GM12878 (cell line): ENCODE measurements around the gene KRTAP22-1. TPM values are rescaled to one million over a fixed set of nuclear protein-coding genes. Genes with fewer than 3 reads are reported as not detected.

Experiments
- ATAC-seq: fragments of 200-7000 bp; cut with Tn5 transposase; 3 replicates; pipeline ENCODE4 v1.9.1; 2020; ENCODE audit warnings: mild to moderate bottlenecking, moderate library complexity
- BruUV-seq: library from RNA; stranded (reverse); fragments of 400-500 nt; replicated peaks from 2 replicates; lab custom pipeline; 2021; lab: Mats Ljungman, UMichigan
- CTCF ChIA-PET: fragments of 300-600 bp; sonication (Branson Sonifier 250); formaldehyde crosslinking; extraction: SDS; loops from one replicate; lab custom pipeline; 2021; ENCODE audit warnings: inconsistent platforms; lab: Yijun Ruan, JAX
- POLR2A ChIA-PET: fragments of 350-600 bp; formaldehyde crosslinking; extraction: SDS; loops from one replicate; lab custom pipeline; 2021; ENCODE audit warnings: inconsistent platforms; lab: Charles Lee
- RAD21 ChIA-PET: fragments of 300-600 bp; sonication (Branson Sonifier 250); formaldehyde crosslinking; loops from one replicate; lab custom pipeline; 2023; ENCODE audit warnings: antibody characterized with exemption; ENCODE audit not compliant: unreplicated experiment; lab: Charles Lee
- SMC1A ChIA-PET: fragments of 300-600 bp; sonication (Branson Sonifier 250); formaldehyde crosslinking; loops from one replicate; lab custom pipeline; 2023; ENCODE audit not compliant: unreplicated experiment, uncharacterized antibody; lab: Charles Lee
- DNase-seq: peaks from one replicate; pipeline ENCODE4 v3.0.0-alpha.2; 2011; ENCODE audit warnings: low read depth, low spot score
- FAIRE-seq: peaks from 3 replicates; lab custom pipeline; 2011; peaks lifted over from hg19 to GRCh38; lab: Jason Lieb, UNC
- H2AFZ ChIP-seq: 2 replicates; pipeline ENCODE4 v1.6.0; 2011; ENCODE audit warnings: low read depth, low read length, control low read depth; ENCODE audit not compliant: control insufficient read depth
- H3K27ac ChIP-seq: 2 replicates; pipeline ENCODE4 v1.5.1; 2011; ENCODE audit warnings: control low read depth; ENCODE audit not compliant: control insufficient read depth, insufficient read depth
- H3K27me3 ChIP-seq, 2 experiments: replicated peaks in 1 of 2; 2 replicates each; pipeline versions ENCODE4 v1.6.0 to v1.6.1; 2011; ENCODE audit warnings: low read length in 1 of 2; ENCODE audit not compliant: control insufficient read depth in 2 of 2, insufficient read depth in 2 of 2
- H3K36me3 ChIP-seq, 2 experiments: 2 replicates each; pipeline ENCODE4 v1.5.1; 2011; ENCODE audit warnings: low read length in 1 of 2; ENCODE audit not compliant: control insufficient read depth in 2 of 2, insufficient read depth in 2 of 2
- H3K4me1 ChIP-seq: 2 replicates; pipeline ENCODE4 v1.6.1; 2011; ENCODE audit warnings: mild to moderate bottlenecking, low read length, moderate library complexity, mixed read lengths; ENCODE audit not compliant: control insufficient read depth, insufficient read depth
- H3K4me2 ChIP-seq: 2 replicates; pipeline ENCODE4 v1.6.0; 2011; ENCODE audit warnings: control low read depth; ENCODE audit not compliant: control insufficient read depth, insufficient read depth
- H3K4me3 ChIP-seq: fragments of 200-600 bp; sonication (generic); 2 replicates; pipeline ENCODE4 v1.5.1; 2016
- H3K79me2 ChIP-seq: 2 replicates; pipeline ENCODE4 v1.6.0; 2011; ENCODE audit warnings: low read length; ENCODE audit not compliant: control insufficient read depth, insufficient read depth
- H3K9ac ChIP-seq: 2 replicates; pipeline ENCODE4 v1.8.0; 2011; ENCODE audit warnings: low read length, control low read depth, mixed read lengths; ENCODE audit not compliant: control insufficient read depth, insufficient read depth
- H3K9me3 ChIP-seq: replicated peaks from 3 replicates; pipeline ENCODE4 v1.5.1; 2011; ENCODE audit warnings: mild to moderate bottlenecking, low read length; ENCODE audit not compliant: control insufficient read depth, insufficient read depth
- H4K20me1 ChIP-seq: 2 replicates; pipeline ENCODE4 v1.6.0; 2011; ENCODE audit not compliant: control insufficient read depth, insufficient read depth
- ATF3 ChIP-seq: IDR thresholded peaks from 2 replicates; pipeline ENCODE4 v1.6.1; 2011; ENCODE audit warnings: low read depth, mild to moderate bottlenecking, low read length, moderate library complexity, borderline replicate concordance; ENCODE audit errors: extremely low read depth
- BCLAF1 ChIP-seq: fragments of 450-650 bp; IDR thresholded peaks from 2 replicates; pipeline ENCODE4 v1.6.1; 2017; ENCODE audit warnings: antibody characterized with exemption, mild to moderate bottlenecking, moderate library complexity
- CBX5 ChIP-seq: sonication (generic); IDR thresholded peaks from 2 replicates; pipeline ENCODE4 v1.6.1; 2016; ENCODE audit warnings: low read depth, moderate library complexity, mild to moderate bottlenecking, inconsistent platforms
- CHD1 ChIP-seq: IDR thresholded peaks from 2 replicates; pipeline ENCODE4 v1.6.1; 2012; ENCODE audit warnings: low read depth, low read length, improper control_type of control experiment
- EGR1 ChIP-seq, 2 experiments: IDR thresholded peaks; 1 replicate in 1 of 2; 2 replicates in 1 of 2; pipeline ENCODE4 v1.6.1; 2011 to 2012; ENCODE audit warnings: low read depth in 2 of 2, low read length in 2 of 2, borderline replicate concordance in 1 of 2, mild to moderate bottlenecking in 1 of 2, moderate library complexity in 1 of 2
- ELK1 ChIP-seq: IDR thresholded peaks from 2 replicates; pipeline ENCODE4 v1.6.1; 2012; ENCODE audit warnings: low read depth, low read length, improper control_type of control experiment
- EP300 ChIP-seq, 2 experiments: fragments of 150-350 bp in 1 of 2; IDR thresholded peaks; 2 replicates each; pipeline ENCODE4 v1.6.1; 2011 to 2012; ENCODE audit warnings: low read depth in 2 of 2, low read length in 2 of 2, borderline replicate concordance in 1 of 2, improper control_type of control experiment in 1 of 2, inconsistent platforms in 1 of 2; ENCODE audit not compliant: control insufficient read depth in 1 of 2
- HCFC1 ChIP-seq: fragments of 150-350 bp; IDR thresholded peaks from 2 replicates; pipeline ENCODE4 v1.6.1; 2014; ENCODE audit warnings: low read length
- IKZF1 ChIP-seq: fragments of 450-650 bp; conservative IDR thresholded peaks from 2 replicates; pipeline ENCODE4 v1.6.1; 2017; ENCODE audit warnings: antibody characterized with exemption, mild to moderate bottlenecking
- JUND ChIP-seq: IDR thresholded peaks from 2 replicates; pipeline ENCODE4 v1.6.1; 2012; ENCODE audit warnings: low read depth, mild to moderate bottlenecking, low read length, improper control_type of control experiment, moderate library complexity
- NR2C1 ChIP-seq: fragments of 450-650 bp; IDR thresholded peaks from 2 replicates; pipeline ENCODE4 v1.6.1; 2017; ENCODE audit warnings: antibody characterized with exemption, mild to moderate bottlenecking, moderate library complexity
- PKNOX1 ChIP-seq: fragments of 450-650 bp; IDR thresholded peaks from 2 replicates; pipeline ENCODE4 v1.6.1; 2016; ENCODE audit warnings: mild to moderate bottlenecking
- PML ChIP-seq: IDR thresholded peaks from 2 replicates; pipeline ENCODE4 v1.6.1; 2012; ENCODE audit warnings: low read length, inconsistent platforms
- POLR2A ChIP-seq: IDR thresholded peaks from 2 replicates; pipeline ENCODE4 v1.6.1; 2011; ENCODE audit warnings: low read depth, mild to moderate bottlenecking, low read length
- RELA ChIP-seq: fragments of 450-650 bp; IDR thresholded peaks from 2 replicates; pipeline ENCODE4 v1.8.0; 2014; ENCODE audit warnings: borderline replicate concordance; ENCODE audit not compliant: partially characterized antibody
- SREBF2 ChIP-seq: IDR thresholded peaks from 2 replicates; pipeline ENCODE4 v1.6.1; 2012; ENCODE audit warnings: mild to moderate bottlenecking, low read length
- STAT3 ChIP-seq: IDR thresholded peaks from 2 replicates; pipeline ENCODE4 v1.6.1; 2011; ENCODE audit warnings: low read depth, low read length, improper control_type of control experiment
- WGBS: methylation state at CpG from one replicate; pipeline ENCODE4 v1.1.6; 2016; ENCODE audit warnings: low lambda C conversion rate; ENCODE audit not compliant: insufficient replicate concordance, insufficient coverage; ENCODE audit errors: missing lambda C conversion rate; 5-methylcytosine and 5-hydroxymethylcytosine counted together
- in situ Hi-C: fragments of 300-500 bp; cut with MboI; formaldehyde crosslinking; loops from 9 replicates; pipeline ENCODE4 v1.14.3; 2018; ENCODE audit warnings: mixed read lengths
- intact Hi-C: fragments of 100-400 bp; cut with micrococcal nuclease; formaldehyde crosslinking; loops from one replicate; pipeline ENCODE4 v1.14.2; 2022; ENCODE audit not compliant: unreplicated experiment
- polyA plus RNA-seq, 11 experiments: library from polyadenylated mRNA; depleted of rRNA in 4 of 11; unstranded in 6 of 11; stranded (reverse) in 5 of 11; fragments of >200 nt; fragmentation: Nextera tagmentation in 4 of 11; fragmentation: Illumina TruSeq in 1 of 11; extraction: Ambion mirVana in 4 of 11; extraction: Trizol in 1 of 11; gene quantifications; 1 replicate in 1 of 11; 2 replicates in 10 of 11; pipeline versions ENCODE4 v1.2.1 to v1.2.3, GENCODE V29; 2011 to 2016; ENCODE audit warnings: inconsistent platforms in 2 of 11, missing spikeins in 2 of 11, low read depth in 1 of 11
- total RNA-seq, 4 experiments: library from RNA; depleted of rRNA in 3 of 4; stranded (reverse); fragments of >200 nt in 3 of 4; fragmentation: Illumina TruSeq in 1 of 4; extraction: Trizol in 1 of 4; gene quantifications; 2 replicates each; pipeline versions ENCODE4 v1.2.1 to v1.2.3, GENCODE V29; 2013 to 2021

The KRTAP22-1 gene
- total and polyA plus RNA-seq, 10 of the 15 experiments (the other 5 are each of a cell fraction or from before 2014, with no cell fraction given), result not detected

GRCh38 chr21:30598802-30599201, 2.1 kb upstream of the KRTAP22-1 start, which contains the start of gene KRTAP6-2:
TSS of gene KRTAP6-2 (minus strand) at chr21:30598902. CDS start at chr21:30598874, 28 bp downstream.
- ChIA-PET RAD21 (no interaction called here), POLR2A (no interaction called here)
- no peak within 1 kb of the TSS for H3K4me2 ChIP-seq
- H3K27me3 ChIP-seq, result no peaks in the 10 kb centered on the region
- no peak within 1 kb of the TSS for H3K27ac ChIP-seq
- H3K79me2 ChIP-seq, result no peaks in the 10 kb centered on the region
- TF ChIP-seq JUND (no peak), ATF3 (no peak), SREBF2 (no peak), CBX5 (no peak), ELK1 (no peak), EGR1 (IDR thresholded peaks at IDR 0.05; ENCODE audit: borderline replicate concordance in 1 of 2, low read depth in 2 of 2, low read length in 2 of 2) (no peak), PKNOX1 (no peak), CHD1 (no peak), IKZF1 (no peak), NR2C1 (no peak), STAT3 (no peak), POLR2A (no peak), RELA (no peak), EP300 (IDR thresholded peaks at IDR 0.05; ENCODE audit: borderline replicate concordance in 1 of 2, control insufficient read depth in 1 of 2, low read depth in 2 of 2, low read length in 2 of 2) (no peak), HCFC1 (no peak), PML (no peak), BCLAF1 (no peak)
- TF ChIP-seq, all 136 proteins: peak for 0
- Histone ChIP-seq H2AFZ (no peak within 1 kb of the TSS), H3K9ac (no peak within 1 kb of the TSS), H3K36me3 (no peaks in the 10 kb centered on the region), H3K9me3 (no peaks in the 10 kb centered on the region), H3K4me1 (no peaks in the 10 kb centered on the region), H4K20me1 (no peaks in the 10 kb centered on the region), H3K4me3 (no peak within 1 kb of the TSS)
- no peak for DNase-seq
- ChIA-PET CTCF (no interaction called here), SMC1A (no interaction called here)
- in situ Hi-C loops, result no loop called here
- no peak for FAIRE-seq
- intact Hi-C loops, result no loop called here
- BruUV-seq, result no TSS peak
- WGBS, result 60% methylated on average over 6 of the region's 6 CpGs
- ATAC-seq, result no peak
